ENCODE data around the gene VAV1.
A peak's percentile ranks its signal among the peaks of the same experiment; 100 is the strongest.

GRCh38 chr19:6723738-6724137, 48.8 kb upstream of the VAV1 start:
- TF ChIP-seq POLR2AphosphoS5 (IDR thresholded peaks at IDR 0.05; ENCODE audit: low read depth, low read length), result no peak
- TF ChIP-seq POLR2A (IDR thresholded peaks at IDR 0.05; ENCODE audit: low read depth, low read length), result no peak
- TF ChIP-seq TAF1 (IDR thresholded peaks at IDR 0.05; ENCODE audit: low read depth, low read length), result no peak
- TF ChIP-seq SPI1 (IDR thresholded peaks at IDR 0.05; ENCODE audit: low read depth, low read length), result peak; percentile 80

Data from GM12891 (cell line).